ENCODE data around the gene GLP2R.
"Not testable (repeated sequence)": the region's sequence is repeated elsewhere in the genome, so short reads cannot be mapped to it uniquely, and the experiment has no call there.

The GLP2R gene

DNA sequence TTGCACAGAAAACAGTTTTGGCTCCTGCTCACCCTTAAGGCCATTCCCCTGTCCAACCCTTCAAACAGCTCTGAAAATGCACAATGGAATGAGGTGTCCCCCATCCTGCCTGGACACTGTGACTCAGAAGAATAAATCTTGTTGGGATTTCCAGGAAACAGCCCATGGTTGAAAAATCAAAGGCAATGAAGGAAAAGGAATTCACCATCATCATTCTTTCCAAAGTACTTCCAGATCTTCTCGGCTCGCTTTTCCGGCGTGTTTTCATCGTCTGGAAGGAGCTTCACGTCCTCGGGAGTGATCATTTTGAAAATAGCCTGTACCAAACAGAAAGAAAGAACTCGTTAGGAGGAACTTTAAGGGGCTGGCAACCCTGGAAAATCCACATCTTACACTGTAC, 75.1 kb downstream of the GLP2R start:
- DNase-seq, result no peak

DNA sequence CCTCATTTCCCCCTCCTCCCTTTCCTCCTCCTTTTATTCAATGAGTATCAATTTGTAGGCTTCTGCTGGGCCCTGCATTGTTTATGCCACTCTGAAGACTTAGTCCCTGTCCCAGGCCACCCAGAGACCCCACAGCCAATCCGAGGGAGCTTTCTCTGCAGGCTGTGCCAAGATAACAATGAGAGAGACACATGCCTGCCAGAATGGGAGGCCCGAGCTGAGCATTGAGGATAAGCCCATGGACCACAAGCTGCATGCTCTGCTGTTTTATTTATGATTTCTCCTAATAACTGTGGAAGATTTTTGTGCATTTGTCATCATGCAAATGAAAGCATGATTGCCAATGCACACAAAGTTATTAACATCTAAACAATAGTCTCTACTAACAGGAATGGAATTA, 76.4 kb downstream of the GLP2R start:
- no peak for DNase-seq

DNA sequence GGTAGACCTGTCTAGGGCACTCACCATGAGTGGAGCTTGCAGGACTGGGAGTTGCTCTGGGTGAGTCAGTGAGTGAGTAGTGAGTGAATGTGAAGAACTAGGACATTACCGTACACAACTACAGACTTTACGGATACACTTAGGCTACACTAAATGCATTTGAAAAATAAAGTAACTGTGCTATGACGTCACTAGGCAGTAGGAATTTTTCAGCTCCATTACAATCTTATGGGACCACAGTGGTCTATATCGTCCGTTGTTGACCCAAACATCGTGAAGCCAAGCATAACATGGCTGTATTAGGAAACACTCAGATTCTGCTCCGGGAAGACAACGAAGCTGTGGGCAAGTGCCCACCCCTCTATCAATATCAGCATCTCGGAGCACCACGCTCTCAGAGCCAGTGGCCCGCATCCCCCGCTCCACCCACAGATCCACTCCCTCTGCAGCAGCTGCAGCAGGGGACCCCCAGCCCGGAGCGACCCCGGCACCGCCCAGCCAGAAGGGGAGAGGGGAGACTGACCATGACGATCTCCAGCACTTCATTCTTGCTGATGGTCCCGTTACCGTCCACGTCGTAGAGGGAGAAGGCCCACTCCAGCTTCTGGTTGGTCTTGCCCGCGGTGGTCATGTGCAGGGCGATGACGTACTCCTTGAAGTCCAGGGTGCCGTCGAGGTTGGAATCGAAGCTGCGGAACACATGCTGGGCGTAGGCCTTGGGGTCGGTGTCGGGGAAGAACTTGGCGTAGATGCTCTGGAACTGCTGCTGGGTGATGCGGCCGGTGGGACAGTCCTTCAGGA, 78.8 kb downstream of the GLP2R start:
- DNase-seq, result no peak

DNA sequence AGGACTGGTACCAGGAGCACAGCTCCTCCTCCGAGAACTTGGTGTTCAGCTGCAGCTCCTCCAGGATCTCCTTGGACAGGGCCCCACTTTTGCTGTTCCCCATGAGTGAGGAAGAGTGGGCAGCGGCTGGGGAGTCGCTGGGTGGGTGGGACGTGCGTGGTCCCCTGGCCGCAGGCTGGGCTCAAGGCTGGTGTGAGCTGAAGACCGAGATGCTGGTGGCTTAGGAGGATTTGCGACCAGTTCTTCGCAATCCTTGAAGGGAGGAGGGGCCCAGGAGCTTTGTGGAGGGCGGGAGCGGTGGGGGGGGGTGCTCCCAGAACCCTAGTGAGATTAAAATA, 79.3 kb downstream of the GLP2R start, which contains the start of gene RCVRN:
TSS of gene RCVRN (minus strand) at position 194 of the 338 bp plus-strand sequence. CDS start at position 103, 91 bp downstream.
- no peak for DNase-seq

DNA sequence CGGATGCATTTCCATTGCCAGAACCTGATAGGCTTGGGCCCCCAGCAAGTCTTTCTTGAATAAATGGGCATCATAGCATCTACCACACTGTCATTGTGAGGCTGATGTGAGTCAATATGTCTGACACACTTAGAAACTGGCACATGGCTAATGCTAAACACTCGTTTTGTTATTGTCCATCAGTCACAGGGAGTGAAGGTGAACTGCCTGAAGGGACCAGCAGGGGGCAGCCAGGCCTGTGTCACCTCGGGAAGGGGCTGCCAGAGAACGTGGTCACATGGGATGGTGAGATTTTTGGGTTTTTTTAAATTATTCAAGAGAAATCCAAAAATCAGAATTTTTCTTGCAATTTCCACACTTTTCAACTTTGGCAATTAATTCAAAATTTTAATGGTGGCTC, 80.2 kb downstream of the GLP2R start:
- peak; percentile 2 for DNase-seq

DNA sequence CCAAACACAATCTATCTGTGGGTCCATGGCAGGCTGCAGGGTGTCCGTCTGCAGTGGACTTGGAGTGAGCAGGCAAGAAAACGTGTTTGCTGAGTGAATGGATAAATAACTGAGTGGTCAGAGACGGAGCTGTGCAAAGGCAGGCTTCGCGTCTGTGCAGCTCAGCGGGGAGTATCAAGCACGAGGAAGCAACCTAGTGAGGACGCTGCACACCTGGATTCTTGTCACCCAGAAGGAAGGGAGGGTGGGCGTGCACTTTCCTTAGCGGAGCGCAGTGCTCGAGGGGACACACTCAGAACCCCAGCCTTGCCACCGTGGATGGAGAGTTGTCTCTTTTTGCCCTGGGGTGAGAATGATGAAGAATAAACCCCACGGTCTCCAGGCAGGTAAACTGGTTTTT, 80.9 kb downstream of the GLP2R start:
- DNase-seq, result no peak

DNA sequence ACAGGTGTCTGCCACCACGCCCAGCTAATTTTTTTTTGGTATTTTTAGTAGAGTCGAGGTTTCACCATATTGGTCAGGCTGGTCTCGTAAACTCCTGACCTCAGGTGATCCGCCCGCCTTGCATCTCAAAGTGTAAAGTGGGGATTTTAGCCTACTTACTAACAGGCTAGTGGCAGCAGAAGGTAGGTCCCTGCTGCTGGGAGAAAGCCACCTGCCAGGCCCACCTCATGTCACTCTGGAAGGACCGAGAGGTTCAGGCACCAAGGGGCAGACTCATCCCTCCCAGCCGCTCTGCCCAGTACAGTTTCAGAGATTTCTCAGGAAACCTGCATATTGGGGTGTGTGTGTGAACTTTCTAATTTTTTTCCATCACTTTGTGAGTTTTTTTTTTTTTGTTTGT, 81.4 kb downstream of the GLP2R start:
- DNase-seq, result no peak

DNA sequence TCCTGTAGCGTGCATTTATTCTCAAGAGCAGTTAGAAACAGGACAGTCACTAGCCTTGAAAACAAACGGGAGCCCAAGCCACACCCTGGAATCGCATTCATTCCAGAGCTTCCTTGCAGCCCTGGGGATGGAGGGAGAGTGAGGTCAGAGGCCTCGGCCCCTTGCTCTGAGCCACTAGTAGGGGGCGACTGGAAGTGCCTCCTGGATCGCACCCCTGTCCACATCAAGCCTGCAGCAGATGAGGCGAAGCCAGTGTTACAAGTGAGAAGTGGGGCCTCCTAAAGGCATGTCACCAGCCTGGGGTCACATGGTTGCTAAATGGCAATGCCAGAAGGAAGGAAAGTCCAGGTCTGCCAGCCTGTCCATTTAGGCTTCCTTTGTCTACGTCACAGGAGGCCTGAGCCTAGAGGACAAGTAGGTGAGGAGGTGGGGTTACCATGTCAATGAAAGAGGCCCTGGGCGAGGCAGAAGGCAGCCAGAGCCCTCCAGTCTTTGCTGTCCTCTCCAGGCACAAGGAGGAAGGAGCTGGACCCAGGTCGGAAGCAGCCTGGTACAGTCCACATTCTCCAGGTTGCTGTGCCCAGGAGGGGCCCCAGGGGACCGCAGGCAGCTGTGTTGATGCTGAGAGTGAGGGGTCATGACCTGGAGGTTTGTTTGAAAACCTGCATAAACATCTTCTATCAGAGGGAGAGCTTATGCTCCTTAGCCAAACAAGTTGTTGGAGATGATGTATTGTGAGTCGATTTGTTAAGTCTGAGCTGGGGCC, 82.3 kb downstream of the GLP2R start:
- DNase-seq, result no peak

DNA sequence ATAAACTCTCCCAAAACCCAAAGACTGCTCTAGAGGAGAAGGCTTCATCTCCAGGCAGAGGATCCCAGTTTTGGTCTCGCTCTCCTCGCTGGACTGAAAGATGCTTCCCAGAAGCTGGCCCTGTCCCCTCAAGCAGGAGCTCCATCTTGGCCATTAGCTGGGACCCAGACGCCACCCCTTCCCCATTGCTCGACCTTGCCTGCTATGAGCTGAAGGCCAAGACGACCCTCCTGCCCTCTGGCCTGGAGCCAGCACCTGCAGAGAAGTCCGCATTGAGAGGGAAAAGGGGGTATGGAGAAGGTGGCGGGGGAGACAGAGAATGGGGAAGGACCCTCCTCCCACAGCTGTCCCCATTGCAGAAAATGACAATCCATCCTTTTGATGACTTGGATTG, 82.9 kb downstream of the GLP2R start:
- no peak for DNase-seq

DNA sequence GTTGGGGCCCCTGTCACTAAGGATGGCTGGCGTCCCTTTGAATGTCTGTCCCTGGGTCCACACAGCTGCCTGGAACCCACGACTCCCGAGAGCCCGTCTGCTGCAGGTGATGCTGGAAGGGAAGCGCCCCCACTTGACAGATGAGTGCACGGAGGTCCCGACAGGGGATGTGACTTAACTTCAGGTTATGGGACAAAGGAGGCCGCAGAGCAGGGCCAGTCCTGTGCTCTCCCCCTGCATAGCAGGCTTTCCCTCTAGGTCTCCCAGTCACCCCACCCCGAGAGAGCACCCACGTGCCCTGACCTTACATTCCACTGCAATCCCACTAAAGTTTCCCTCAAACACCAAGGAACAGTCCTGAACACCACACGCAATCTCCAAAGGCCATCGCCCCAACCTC, 85.4 kb downstream of the GLP2R start:
- DNase-seq, result no peak

DNA sequence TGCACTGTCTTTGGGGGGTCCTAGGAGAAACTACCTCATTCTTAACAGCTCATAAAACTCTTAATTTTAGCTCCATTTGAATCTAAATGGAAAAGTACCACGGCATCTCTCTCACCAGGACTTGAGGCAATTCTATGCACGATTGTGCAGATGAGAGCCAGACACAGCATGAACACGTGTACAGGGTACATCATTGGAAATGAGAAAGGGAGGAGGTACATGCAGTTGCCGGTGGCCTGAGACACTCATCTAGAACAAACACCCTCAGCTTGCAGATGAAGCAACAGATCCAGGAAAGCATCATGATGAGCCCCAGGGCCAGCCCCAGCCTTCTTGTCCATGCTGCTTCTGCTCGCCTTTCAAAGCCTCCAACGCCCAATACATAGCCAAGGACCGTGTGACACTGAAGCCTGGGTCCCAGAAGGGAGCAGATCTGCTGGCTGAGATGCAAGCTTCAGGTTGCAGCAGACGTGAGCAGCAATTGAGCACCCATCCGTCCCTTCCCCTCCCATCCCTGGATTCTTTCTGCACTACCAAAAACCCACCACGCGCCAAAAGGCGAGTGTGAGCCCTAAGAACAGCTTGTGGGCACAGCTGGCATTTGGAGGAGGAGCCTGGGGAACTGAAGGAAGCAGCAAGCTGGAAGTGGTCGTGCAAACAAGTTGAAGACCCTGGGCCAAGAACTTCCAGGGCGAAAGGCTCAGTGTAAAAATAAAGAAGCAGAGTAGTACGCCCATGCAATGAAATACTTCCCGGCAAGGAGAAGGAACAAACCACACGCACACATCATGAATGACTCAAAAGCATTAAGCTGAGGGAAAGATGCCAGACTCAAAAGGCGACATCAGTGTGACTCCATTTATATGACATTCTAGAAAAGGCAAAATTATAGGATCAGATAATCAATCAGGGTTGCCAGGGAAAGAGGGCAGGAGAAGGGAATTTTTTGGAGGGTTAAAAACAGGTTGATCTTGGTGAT, 86.7 kb downstream of the GLP2R start:
- DNase-seq, result no peak

DNA sequence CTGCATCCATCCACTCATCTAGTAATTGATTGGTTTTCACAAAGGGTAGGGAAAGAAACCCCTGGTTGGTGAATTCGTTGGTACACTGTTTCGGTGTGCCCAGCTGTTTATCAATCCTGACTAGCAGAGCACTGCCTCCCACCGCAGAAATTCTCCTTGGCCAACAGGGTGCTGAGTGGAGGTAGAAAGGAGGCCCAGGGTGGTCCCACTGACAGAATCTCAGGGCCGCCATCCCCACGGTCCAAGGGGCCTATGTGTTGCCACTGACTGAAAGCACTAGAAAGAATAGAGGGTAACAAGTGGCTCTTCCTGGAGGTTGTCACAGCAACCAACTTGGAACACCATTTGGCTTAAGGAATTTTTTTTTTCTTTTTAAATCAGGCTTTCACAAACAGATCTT, 87.8 kb downstream of the GLP2R start:
- DNase-seq, result no peak

DNA sequence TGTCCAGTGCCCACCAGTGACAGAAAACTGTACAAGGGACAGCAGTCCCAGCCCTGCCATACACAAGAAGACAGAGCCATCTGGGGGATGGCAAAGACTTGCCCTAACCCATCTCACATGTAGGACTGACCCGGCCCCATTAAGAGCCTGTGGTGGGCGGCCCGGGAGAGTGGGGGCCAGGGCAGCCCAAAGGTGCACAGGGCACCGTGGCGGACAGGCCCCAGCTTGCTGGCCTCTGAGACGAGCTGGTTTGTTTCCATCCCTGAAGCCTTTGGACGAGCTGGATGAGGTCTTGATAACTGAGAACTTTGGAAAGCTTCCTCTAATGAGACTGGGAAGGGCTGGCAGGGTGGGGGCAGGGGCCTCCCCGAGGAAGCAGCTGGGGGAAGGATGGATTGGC, 90.4 kb downstream of the GLP2R start:
- no peak for DNase-seq

DNA sequence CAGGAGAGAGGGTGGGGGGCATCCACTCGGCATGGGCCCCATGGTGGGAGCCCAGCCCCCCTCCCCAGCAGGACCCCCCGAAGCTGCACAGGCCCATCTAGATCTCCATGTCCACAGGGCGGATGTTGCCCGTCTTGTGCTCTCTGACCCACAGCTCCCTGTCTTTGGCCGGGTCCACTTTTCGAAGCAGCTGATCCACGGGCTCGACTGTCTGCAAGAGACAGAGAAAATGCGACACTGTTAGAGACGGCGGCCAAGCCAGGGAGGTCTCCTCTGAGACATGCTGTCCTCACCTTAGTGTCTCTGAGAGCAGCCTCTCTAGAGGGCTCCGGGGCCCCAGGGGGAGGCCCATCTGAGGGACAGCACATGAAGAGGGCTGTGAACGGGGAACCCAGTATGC, 91.4 kb downstream of the GLP2R start:
- DNase-seq, result no peak

DNA sequence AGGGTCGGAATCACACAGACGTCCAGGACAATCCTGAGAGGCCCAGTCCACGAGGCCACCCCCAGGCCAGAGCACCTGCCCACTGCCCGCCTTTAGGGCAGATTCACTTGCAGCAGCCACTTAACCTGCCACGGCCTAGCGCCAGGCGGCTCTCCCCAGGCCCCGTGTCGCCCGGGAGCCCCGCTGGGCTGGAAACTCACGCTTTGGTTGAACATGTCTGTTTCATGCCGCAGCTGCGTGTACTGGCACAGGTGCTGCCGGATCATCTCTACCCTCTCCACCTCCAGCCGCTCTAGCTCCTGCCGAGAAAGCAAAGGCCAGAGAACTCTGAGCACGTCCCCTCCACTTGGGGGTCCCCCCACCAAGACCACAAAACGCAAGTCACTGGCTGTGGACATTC, 92.1 kb downstream of the GLP2R start:
- no peak for DNase-seq

DNA sequence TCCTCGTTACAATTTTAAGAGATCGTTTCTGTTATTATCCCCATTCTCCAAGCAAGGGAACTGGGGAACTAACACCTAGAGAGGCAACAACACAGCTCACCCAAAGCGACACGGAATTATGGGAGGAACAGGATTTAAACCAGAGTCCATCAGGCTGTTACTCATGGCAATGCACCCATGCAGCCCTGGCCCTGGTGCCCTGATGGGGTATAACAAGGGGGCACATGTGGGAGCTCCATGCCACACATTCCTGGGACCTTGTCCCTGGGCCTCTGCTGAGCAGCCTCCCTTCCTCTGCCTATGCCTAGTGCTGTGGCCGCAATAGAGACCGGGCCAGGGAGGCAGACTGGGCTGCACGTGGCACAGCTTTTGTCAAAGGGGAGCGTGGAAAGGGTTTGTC, 92.6 kb downstream of the GLP2R start:
- DNase-seq, result no peak

DNA sequence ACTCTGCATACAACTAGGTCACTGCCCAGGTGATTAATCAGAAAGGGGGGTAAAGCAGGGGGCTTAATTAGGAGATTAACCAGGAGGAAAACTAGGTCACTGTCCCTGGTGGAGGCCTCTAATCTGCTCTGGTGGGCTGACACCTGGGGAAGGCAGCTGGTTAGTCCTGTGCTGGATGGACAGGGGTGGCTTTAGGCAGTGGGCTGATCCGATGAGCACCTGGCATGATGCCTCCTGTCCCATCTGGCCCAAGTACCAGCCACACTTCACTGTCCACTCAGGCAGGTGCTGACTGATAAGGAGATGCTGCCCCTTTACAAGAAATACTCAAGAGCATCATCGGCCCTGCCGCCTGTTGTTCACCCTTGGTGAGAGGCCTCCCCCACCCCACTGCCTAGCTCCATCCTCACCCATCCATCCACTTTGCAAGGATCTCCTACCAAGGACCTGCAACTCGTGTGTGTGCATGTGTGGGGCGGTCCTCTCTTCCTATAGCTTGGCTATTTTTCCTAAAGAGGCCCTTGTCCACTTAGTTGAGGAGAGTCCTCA, 93.2 kb downstream of the GLP2R start:
- DNase-seq, result no peak

DNA sequence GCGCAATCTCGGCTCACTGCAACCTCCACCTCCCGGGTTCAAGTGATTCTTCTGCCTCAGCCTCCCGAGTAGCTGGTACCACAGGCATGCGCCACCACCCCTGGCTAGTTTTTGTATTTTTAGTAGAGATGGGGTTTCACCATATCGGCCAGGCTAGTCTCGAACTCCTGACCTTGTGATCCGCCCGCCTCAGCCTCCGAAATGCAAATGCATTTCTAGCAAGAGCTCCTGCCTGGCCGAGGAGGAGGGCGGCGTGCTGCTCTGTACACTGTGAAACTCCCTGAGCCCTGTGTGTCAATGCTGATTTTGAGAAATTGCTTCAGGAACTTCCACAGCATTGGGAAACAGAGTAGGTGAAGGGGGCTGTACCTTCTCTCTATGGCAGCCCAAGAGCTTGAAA, 95.5 kb downstream of the GLP2R start:
- DNase-seq, result not testable (repeated sequence)

DNA sequence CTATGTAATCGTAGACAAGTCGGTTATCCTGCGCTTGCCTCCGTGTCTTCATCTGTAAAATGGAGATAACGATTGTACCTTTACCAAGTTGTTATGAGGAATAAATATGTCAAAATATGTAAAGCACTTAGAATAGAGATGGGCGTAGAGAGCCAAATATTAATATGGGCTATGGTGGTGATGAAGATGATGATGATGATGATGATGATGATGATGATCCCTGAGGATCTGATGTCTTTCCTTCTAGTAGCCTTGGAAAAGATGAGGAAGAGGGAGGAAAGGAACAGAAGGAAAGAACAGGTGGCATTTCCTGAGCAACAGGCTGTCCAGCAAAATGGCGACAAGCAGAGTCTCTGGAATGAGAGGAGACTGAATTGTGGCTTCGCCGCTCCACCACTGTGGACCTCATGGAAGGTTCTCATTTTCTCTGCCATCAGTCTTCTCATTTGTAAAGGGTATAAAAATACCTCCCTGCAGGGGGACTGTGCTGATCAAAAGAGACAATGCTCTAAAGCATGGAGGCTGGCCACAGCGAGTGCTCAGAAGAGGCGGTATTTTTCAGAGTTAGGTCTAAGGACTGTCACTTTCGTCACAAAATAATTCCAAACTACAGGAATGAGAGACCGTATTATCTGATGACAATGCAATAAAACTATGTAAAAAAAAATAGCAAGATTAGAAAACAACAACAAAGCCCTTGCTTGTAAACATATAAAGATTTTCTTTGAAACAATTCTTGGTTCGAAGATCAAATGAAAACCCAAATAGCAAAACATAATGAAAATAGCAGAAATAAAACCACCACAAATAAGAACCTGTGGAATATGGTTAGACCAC, 96.5 kb downstream of the GLP2R start:
- no peak for DNase-seq

DNA sequence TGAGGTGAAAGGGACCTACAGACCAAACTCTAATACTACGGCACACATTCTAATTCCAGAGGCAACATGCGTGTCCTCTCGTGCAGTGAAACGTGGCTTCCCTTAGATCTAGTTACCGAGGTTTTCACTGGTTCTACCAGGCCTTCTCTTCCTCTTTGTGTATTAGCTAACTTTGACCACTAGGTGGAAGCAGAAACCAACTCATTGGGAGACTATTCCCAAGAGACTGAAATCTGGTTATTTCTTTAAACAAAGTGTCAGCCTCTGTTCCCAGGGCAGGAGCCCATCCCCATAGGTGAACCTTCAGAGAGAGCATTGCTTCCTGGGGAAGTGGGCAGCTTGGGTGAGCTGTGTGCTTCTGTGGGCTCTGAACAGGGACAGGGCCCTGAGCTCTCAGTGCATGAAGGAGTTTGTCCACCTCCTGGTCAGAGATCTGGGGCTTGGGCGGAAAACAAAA, 99.0 kb downstream of the GLP2R start:
- peak; percentile 56 for DNase-seq

DNA sequence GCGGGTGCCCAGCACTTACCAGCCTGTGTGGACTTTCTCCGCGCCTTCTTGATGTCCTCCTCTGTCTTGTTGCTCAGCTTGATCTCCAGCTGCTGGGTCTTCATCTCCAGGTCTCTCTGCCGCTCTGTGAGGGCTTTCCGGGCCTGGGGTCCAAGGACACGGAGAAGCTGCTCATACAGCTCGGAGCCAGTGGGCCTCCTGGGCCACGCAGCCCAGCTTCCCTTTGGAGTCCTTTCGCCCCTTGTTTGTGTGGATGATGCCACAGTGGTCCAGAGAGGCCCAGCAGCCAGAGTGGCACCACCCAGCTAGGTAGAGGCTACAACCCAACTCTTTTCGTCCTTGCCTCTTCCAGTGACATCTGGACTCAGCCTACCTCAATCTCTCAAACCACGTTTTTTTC, 99.7 kb downstream of the GLP2R start:
- DNase-seq, result no peak
